HCT116 (cell line): Measurements from ENCODE around the gene NPEPL1. TPM values are rescaled to one million over a fixed set of nuclear protein-coding genes. Genes with fewer than 3 reads are reported as not detected.
A peak's percentile ranks its signal among the peaks of the same experiment; 100 is the strongest.

Experiments
- ATAC-seq: fragments of 200-7000 bp; cut with Tn5 transposase; 2 replicates; pipeline ENCODE4 v1.9.1; 2020; ENCODE audit warnings: mild to moderate bottlenecking, moderate library complexity
- BruUV-seq: library from RNA; stranded (reverse); fragments of 400-500 nt; replicated peaks from 2 replicates; lab custom pipeline; 2021; lab: Mats Ljungman, UMichigan
- CTCF ChIA-PET: fragments of 300-600 bp; sonication (Branson Sonifier 250); formaldehyde crosslinking; loops from one replicate; lab custom pipeline; 2021; ENCODE audit warnings: antibody characterized with exemption; lab: Charles Lee
- POLR2A ChIA-PET: fragments of 300-600, 350-600 bp; sonication (Branson Sonifier 250); formaldehyde crosslinking; loops from one replicate; lab custom pipeline; 2021; ENCODE audit warnings: antibody characterized with exemption; lab: Charles Lee
- RAD21 ChIA-PET, 2 experiments: fragments of 300-600 bp; sonication (Branson Sonifier 250); formaldehyde crosslinking; loops; one replicate each; lab custom pipeline; 2023; ENCODE audit warnings: low total read pairs in 2 of 2; ENCODE audit not compliant: uncharacterized antibody in 2 of 2, unreplicated experiment in 2 of 2, low non-redundant PET in 1 of 2; lab: Charles Lee
- DNase-seq: peaks from one replicate; pipeline ENCODE4 v3.0.0-alpha.2; 2010; ENCODE audit warnings: low read depth, low spot score
- H2AFZ ChIP-seq: fragments of 200-600 bp; shearing (Covaris generic), sonication (generic); 2 replicates; pipeline ENCODE4 v1.6.1; 2017; ENCODE audit warnings: low read depth, mixed run types, mixed read lengths, antibody characterized with exemption, low read length; ENCODE audit not compliant: poor library complexity, severe bottlenecking
- H3K27ac ChIP-seq: 2 replicates; pipeline ENCODE4 v1.5.1; 2012; ENCODE audit warnings: low read depth, low read length
- H3K27me3 ChIP-seq: fragments of 200-600 bp; sonication (generic); 2 replicates; pipeline ENCODE4 v1.6.1; 2016; ENCODE audit warnings: mixed run types, low read length, mixed read lengths; ENCODE audit not compliant: insufficient read depth
- H3K36me3 ChIP-seq, 2 experiments: fragments of 200-500 bp in 1 of 2; fragments of 200-600 bp in 1 of 2; sonication (Bioruptor generic) in 1 of 2; sonication (generic) in 1 of 2; 2 replicates each; pipeline versions ENCODE4 v1.5.1 to v1.6.1; 2014 to 2016; ENCODE audit warnings: low read length in 2 of 2, inconsistent platforms in 1 of 2, mixed read lengths in 1 of 2, mixed run types in 1 of 2; ENCODE audit not compliant: insufficient read depth in 2 of 2, control insufficient read depth in 1 of 2
- H3K4me1 ChIP-seq, 2 experiments: fragments of 200-600 bp in 1 of 2; sonication (generic) in 1 of 2; 2 replicates each; pipeline versions ENCODE4 v1.5.1 to v1.6.1; 2012 to 2017; ENCODE audit warnings: low read length in 2 of 2, inconsistent platforms in 1 of 2, mild to moderate bottlenecking in 1 of 2, mixed read lengths in 1 of 2, mixed run types in 1 of 2, moderate library complexity in 1 of 2; ENCODE audit not compliant: insufficient read depth in 2 of 2, control insufficient read depth in 1 of 2
- H3K4me2 ChIP-seq: fragments of 200-600 bp; sonication (generic); 2 replicates; pipeline ENCODE4 v1.6.1; 2017; ENCODE audit warnings: mixed run types, low read length, mixed read lengths
- H3K4me3 ChIP-seq, 2 experiments: fragments of 200-600 bp in 1 of 2; sonication (generic) in 1 of 2; replicated peaks in 1 of 2; 2 replicates each; pipeline ENCODE4 v1.5.1; 2011 to 2016; ENCODE audit warnings: low read length in 2 of 2, control low read depth in 1 of 2, low read depth in 1 of 2, mild to moderate bottlenecking in 1 of 2, mixed read lengths in 1 of 2, mixed run types in 1 of 2
- H3K79me2 ChIP-seq: fragments of 200-600 bp; sonication (generic); 2 replicates; pipeline ENCODE4 v1.6.1; 2017; ENCODE audit warnings: mild to moderate bottlenecking, mixed run types, low read length, moderate library complexity, mixed read lengths; ENCODE audit not compliant: insufficient read depth
- H3K9ac ChIP-seq: fragments of 200-600 bp; sonication (generic); 2 replicates; pipeline ENCODE4 v1.6.1; 2016; ENCODE audit warnings: low read length, mixed read lengths
- H3K9me2 ChIP-seq: fragments of 200-600 bp; sonication (generic), shearing (Covaris generic); 2 replicates; pipeline ENCODE4 v1.6.1; 2017; ENCODE audit warnings: mixed run types, mild to moderate bottlenecking, moderate library complexity; ENCODE audit not compliant: insufficient read depth
- H3K9me3 ChIP-seq, 2 experiments: fragments of 200-500 bp in 1 of 2; fragments of 200-600 bp in 1 of 2; sonication (Bioruptor generic) in 1 of 2; sonication (generic) in 1 of 2; 2 replicates each; pipeline ENCODE4 v1.6.1; 2014 to 2017; ENCODE audit warnings: low read length in 2 of 2, mixed read lengths in 2 of 2, inconsistent platforms in 1 of 2, low read depth in 1 of 2, mild to moderate bottlenecking in 1 of 2, mixed run types in 1 of 2, moderate library complexity in 1 of 2; ENCODE audit not compliant: control insufficient read depth in 1 of 2, insufficient read depth in 1 of 2
- H4K20me1 ChIP-seq: fragments of 200-600 bp; sonication (generic), shearing (Covaris generic); 2 replicates; pipeline ENCODE4 v1.6.1; 2017; ENCODE audit warnings: mixed run types, mild to moderate bottlenecking, moderate library complexity; ENCODE audit not compliant: insufficient read depth
- ATF3 ChIP-seq: IDR thresholded peaks from 2 replicates; pipeline ENCODE4 v1.6.1; 2012
- CBX3 ChIP-seq: IDR thresholded peaks from 2 replicates; pipeline ENCODE4 v1.6.1; 2012; ENCODE audit warnings: low read depth
- CEBPB ChIP-seq: IDR thresholded peaks from 2 replicates; pipeline ENCODE4 v1.6.1; 2012; ENCODE audit warnings: low read depth
- CTCF ChIP-seq, 3 experiments: fragments of 200-600 bp in 1 of 3; sonication (generic) in 1 of 3; IDR thresholded peaks in 2 of 3; conservative IDR thresholded peaks in 1 of 3; 2 replicates each; pipeline ENCODE4 v1.5.1; 2012 to 2017; ENCODE audit warnings: low read depth in 2 of 3, low read length in 2 of 3, antibody characterized with exemption in 1 of 3, borderline replicate concordance in 1 of 3, control low read depth in 1 of 3, mild to moderate bottlenecking in 1 of 3, mixed read lengths in 1 of 3, mixed run types in 1 of 3, moderate library complexity in 1 of 3; ENCODE audit not compliant: insufficient read depth in 1 of 3
- ELF1 ChIP-seq: IDR thresholded peaks from 2 replicates; pipeline ENCODE4 v1.6.1; 2012; ENCODE audit warnings: low read depth, borderline replicate concordance
- EZH2 ChIP-seq: fragments of 200-600 bp; sonication (generic); IDR thresholded peaks from 2 replicates; pipeline ENCODE4 v1.6.1; 2017; ENCODE audit warnings: antibody characterized with exemption, mixed run types
- EZH2phosphoT487 ChIP-seq: fragments of 200-600 bp; IDR thresholded peaks from 2 replicates; pipeline ENCODE4 v1.6.1; 2018; ENCODE audit warnings: antibody characterized with exemption, borderline replicate concordance
- JUND ChIP-seq: IDR thresholded peaks from 2 replicates; pipeline ENCODE4 v1.6.1; 2012
- POLR2A ChIP-seq: IDR thresholded peaks from 2 replicates; pipeline ENCODE4 v1.7.0; 2011; ENCODE audit warnings: borderline replicate concordance; ENCODE audit not compliant: insufficient read depth, insufficient read length; ENCODE audit errors: extremely low read depth
- POLR2AphosphoS5 ChIP-seq: IDR thresholded peaks from 2 replicates; pipeline ENCODE4 v1.6.1; 2011; ENCODE audit warnings: mild to moderate bottlenecking, low read depth, low read length, moderate library complexity
- RAD21 ChIP-seq: IDR thresholded peaks from 2 replicates; pipeline ENCODE4 v1.6.1; 2012; ENCODE audit warnings: low read depth, mild to moderate bottlenecking
- SIN3A ChIP-seq: IDR thresholded peaks from 2 replicates; pipeline ENCODE4 v1.6.1; 2012; ENCODE audit warnings: low read depth
- TCF7L2 ChIP-seq: IDR thresholded peaks from 2 replicates; pipeline ENCODE4 v1.7.0; 2011; ENCODE audit warnings: borderline replicate concordance, inconsistent platforms; ENCODE audit not compliant: insufficient read depth, insufficient read length; ENCODE audit errors: extremely low read depth
- YY1 ChIP-seq: IDR thresholded peaks from 2 replicates; pipeline ENCODE4 v1.6.1; 2011; ENCODE audit warnings: low read length, low read depth, moderate library complexity, mild to moderate bottlenecking; ENCODE audit not compliant: insufficient replicate concordance; ENCODE audit errors: extremely low read depth
- ZFX ChIP-seq: fragments of 450-650 bp; IDR thresholded peaks from 2 replicates; pipeline ENCODE4 v1.6.1; 2017
- ZNF274 ChIP-seq: fragments of 200-500 bp; sonication (Bioruptor generic); IDR thresholded peaks from 2 replicates; pipeline ENCODE4 v1.6.1; 2014; ENCODE audit warnings: mild to moderate bottlenecking, low read depth, low read length, inconsistent platforms
- intact Hi-C: fragments of 100-400 bp; cut with micrococcal nuclease; formaldehyde crosslinking; loops from 2 replicates; pipeline ENCODE4 v1.10.0; 2022
- total RNA-seq: library from RNA; stranded (reverse); gene quantifications from one replicate; pipeline ENCODE4 v1.2.1, GENCODE V29; 2021; ENCODE audit not compliant: unreplicated experiment
- TF ChIP-seq, protein P1 (sequence below): IDR thresholded peaks from 2 replicates; pipeline ENCODE4 v1.6.1; 2012; ENCODE audit warnings: low read depth

Gene NPEPL1
- total RNA-seq, 1 experiment from 2014 or later, result 16.6 TPM

GRCh38 chr20:58684291-58684690 is 8.3 kb upstream of the NPEPL1 start (continued):
- TF ChIP-seq EZH2phosphoT487 (no peak), POLR2AphosphoS5 (no peak), CEBPB (no peak), JUND (no peak), TCF7L2 (no peak), POLR2A (no peak)

DNA sequence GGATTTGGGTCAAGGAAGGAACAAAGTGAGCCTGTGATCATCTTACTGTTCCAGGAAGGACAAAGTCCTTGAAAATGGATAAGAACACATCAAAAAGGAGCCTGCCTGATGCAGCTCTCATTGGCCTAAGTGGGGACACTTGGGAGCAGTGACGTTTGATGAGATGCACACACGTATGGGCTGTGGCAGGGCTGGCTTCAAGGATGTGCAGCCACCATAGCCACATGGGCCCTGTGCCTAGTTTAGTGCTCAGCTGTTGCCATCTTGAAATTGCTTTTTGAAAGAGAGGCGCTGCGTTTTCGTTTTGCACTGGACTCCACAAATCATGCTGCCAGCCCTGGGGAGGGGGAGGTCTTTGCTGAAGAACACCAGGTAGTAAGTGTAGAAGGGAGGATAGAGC is 6.6 kb upstream of the NPEPL1 start:
- H3K9ac ChIP-seq, result no peak overlapping the region
- POLR2A ChIA-PET, result interaction anchor here (0.6 kb wide), 1 partner anchor 450 kb away, joined by 3 read pairs; no protein-coding TSS in a partner anchor
- H3K4me3 ChIP-seq, result no peak overlapping the region
- no peak overlapping the region for H3K4me2 ChIP-seq
- DNase-seq, result no peak
- H3K9me3 ChIP-seq, result no peaks in the 10 kb centered on the region
- H3K36me3 ChIP-seq, result no peaks in the 10 kb centered on the region
- intact Hi-C loops, result no loop called here
- no peaks in the 10 kb centered on the region for H3K79me2 ChIP-seq
- no peaks in the 10 kb centered on the region for H4K20me1 ChIP-seq
- H2AFZ ChIP-seq, result no peak overlapping the region
- TF ChIP-seq JUND (no peak), YY1 (no peak), ELF1 (no peak), ZFX (no peak), EZH2phosphoT487 (no peak), ZNF274 (no peak), CBX3 (no peak), TCF7L2 (no peak), ATF3 (no peak), RAD21 (no peak), EZH2 (no peak), CTCF (IDR thresholded peaks at IDR 0.05 in 2 of 3, conservative IDR thresholded peaks at IDR 0.05 in 1 of 3; ENCODE audit: borderline replicate concordance in 1 of 3, insufficient read depth in 1 of 3, low read depth in 2 of 3, low read length in 2 of 3) (no peak), SIN3A (no peak)
- TF ChIP-seq, protein P1, sequence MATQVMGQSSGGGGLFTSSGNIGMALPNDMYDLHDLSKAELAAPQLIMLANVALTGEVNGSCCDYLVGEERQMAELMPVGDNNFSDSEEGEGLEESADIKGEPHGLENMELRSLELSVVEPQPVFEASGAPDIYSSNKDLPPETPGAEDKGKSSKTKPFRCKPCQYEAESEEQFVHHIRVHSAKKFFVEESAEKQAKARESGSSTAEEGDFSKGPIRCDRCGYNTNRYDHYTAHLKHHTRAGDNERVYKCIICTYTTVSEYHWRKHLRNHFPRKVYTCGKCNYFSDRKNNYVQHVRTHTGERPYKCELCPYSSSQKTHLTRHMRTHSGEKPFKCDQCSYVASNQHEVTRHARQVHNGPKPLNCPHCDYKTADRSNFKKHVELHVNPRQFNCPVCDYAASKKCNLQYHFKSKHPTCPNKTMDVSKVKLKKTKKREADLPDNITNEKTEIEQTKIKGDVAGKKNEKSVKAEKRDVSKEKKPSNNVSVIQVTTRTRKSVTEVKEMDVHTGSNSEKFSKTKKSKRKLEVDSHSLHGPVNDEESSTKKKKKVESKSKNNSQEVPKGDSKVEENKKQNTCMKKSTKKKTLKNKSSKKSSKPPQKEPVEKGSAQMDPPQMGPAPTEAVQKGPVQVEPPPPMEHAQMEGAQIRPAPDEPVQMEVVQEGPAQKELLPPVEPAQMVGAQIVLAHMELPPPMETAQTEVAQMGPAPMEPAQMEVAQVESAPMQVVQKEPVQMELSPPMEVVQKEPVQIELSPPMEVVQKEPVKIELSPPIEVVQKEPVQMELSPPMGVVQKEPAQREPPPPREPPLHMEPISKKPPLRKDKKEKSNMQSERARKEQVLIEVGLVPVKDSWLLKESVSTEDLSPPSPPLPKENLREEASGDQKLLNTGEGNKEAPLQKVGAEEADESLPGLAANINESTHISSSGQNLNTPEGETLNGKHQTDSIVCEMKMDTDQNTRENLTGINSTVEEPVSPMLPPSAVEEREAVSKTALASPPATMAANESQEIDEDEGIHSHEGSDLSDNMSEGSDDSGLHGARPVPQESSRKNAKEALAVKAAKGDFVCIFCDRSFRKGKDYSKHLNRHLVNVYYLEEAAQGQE, result no peak
- H3K9me2 ChIP-seq, result no peaks in the 10 kb centered on the region
- no peak overlapping the region for H3K27ac ChIP-seq
- CTCF ChIA-PET, result no interaction called here
- H3K27me3 ChIP-seq, result no peaks in the 10 kb centered on the region
- H3K4me1 ChIP-seq, result no peaks in the 10 kb centered on the region
- ATAC-seq, result no peak
- BruUV-seq, result TSS peak; percentile 14
- RAD21 ChIA-PET, result no interaction called here
